HG02943 (cell line): ENCODE measurements around the gene MMP10.
"Not testable (repeated sequence)": the region's sequence is repeated elsewhere in the genome, so short reads cannot be mapped to it uniquely, and the experiment has no call there.

Experiments
- ATAC-seq: cut with Tn5 transposase; IDR thresholded peaks from one replicate; pipeline ENCODE4 v1.9.1; 2021; ENCODE audit warnings: mild to moderate bottlenecking, low read depth, moderate library complexity; ENCODE audit not compliant: unreplicated experiment

Gene MMP10

GRCh38 chr11:102784380-102784779, 4.0 kb upstream of the MMP10 start:
- ATAC-seq, result no peak

- ATAC-seq, result no peak
Observed at GRCh38 chr11:102783720-102784119, 3.3 kb upstream of the MMP10 start.

GRCh38 chr11:102783016-102783415, 2.6 kb upstream of the MMP10 start:
- no peak for ATAC-seq

- ATAC-seq, result no peak
Observed at GRCh38 chr11:102781676-102782075, 1.2 kb upstream of the MMP10 start.

- no peak for ATAC-seq
Observed at GRCh38 chr11:102776454-102776853, 4.0 kb downstream of the MMP10 start.

GRCh38 chr11:102773386-102773785, 7.0 kb downstream of the MMP10 start:
- ATAC-seq, result no peak

- no peak for ATAC-seq
Observed at GRCh38 chr11:102771351-102771750, 9.1 kb downstream of the MMP10 start.

GRCh38 chr11:102770191-102770590, 10.2 kb downstream of the MMP10 start:
- ATAC-seq, result no peak

- no peak for ATAC-seq
Observed at GRCh38 chr11:102767800-102768199, 12.6 kb downstream of the MMP10 start.

- ATAC-seq, result no peak
Observed at GRCh38 chr11:102763440-102763839, 17.0 kb downstream of the MMP10 start.

GRCh38 chr11:102762361-102762767, 18.1 kb downstream of the MMP10 start:
- ATAC-seq, result no peak

- ATAC-seq, result no peak
Observed at GRCh38 chr11:102761646-102762238, 18.7 kb downstream of the MMP10 start.

GRCh38 chr11:102760344-102761035, 19.9 kb downstream of the MMP10 start:
- no peak for ATAC-seq

- ATAC-seq, result no peak
Observed at GRCh38 chr11:102757823-102758549, 22.4 kb downstream of the MMP10 start.

- ATAC-seq, result no peak
Observed at GRCh38 chr11:102753267-102753666, 27.2 kb downstream of the MMP10 start.

GRCh38 chr11:102751673-102752072, 28.8 kb downstream of the MMP10 start:
- ATAC-seq, result no peak

- no peak for ATAC-seq
Observed at GRCh38 chr11:102749101-102749722, 31.2 kb downstream of the MMP10 start.

GRCh38 chr11:102746746-102747578, 33.5 kb downstream of the MMP10 start:
- ATAC-seq, result not testable (repeated sequence)

GRCh38 chr11:102734650-102735049, 45.8 kb downstream of the MMP10 start:
- no peak for ATAC-seq

- ATAC-seq, result peak; percentile 84
Observed at GRCh38 chr11:102733232-102733875, 47.1 kb downstream of the MMP10 start.
